SW 1271 (cell line): ENCODE measurements around the gene HYAL2.
"Not testable (repeated sequence)": the region's sequence is repeated elsewhere in the genome, so short reads cannot be mapped to it uniquely, and the experiment has no call there.

Experiments
- DNase-seq, 2 experiments: peaks; one replicate each; lab custom pipeline; 2025; lab: John Stamatoyannopoulos, UW

Gene HYAL2

DNA sequence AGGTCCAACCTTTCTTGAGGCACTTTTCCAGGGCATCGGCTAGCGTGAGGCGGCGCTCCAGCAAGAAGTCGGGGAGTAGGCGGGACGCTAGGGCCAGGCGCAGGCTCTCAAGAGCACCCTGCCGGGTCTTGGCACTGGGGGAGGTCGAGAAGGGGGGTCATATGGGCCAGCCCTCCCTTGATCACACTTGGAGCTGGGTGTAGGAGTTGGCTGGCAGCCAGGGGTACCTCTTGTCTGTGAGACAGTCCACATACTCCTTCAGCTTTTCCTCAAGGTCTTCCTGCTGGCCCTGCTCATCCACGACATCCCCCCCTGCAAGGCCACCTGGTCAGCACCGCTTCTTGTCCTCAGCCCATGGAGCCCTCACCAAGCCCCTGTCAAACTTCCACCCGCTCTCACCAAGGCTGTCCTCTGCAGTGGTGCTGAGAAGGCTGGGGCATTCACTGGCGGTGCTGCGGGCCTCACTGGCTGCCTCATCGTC lies 32.3 kb downstream of the HYAL2 start:
- no peak for DNase-seq

DNA sequence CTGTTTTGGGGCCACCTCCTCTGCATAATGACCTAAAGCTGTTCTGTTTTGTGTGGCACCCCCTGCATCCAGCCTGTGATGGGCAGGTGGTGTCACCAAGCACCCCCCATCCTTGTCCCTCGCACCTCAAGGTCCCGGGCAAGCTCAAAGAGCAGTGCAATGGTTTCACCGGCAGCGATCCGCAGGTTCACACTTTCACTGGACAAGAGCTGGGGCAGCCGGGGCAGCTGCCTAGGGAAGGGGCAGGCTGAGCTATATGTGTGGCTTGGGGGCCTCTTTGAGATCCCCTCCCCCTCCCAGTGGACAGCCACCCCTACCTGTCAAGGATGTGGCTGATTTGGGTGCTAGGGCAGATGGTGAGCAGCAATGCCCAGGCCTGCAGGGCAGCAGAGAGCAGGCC lies 33.4 kb downstream of the HYAL2 start:
- DNase-seq = no peak

DNA sequence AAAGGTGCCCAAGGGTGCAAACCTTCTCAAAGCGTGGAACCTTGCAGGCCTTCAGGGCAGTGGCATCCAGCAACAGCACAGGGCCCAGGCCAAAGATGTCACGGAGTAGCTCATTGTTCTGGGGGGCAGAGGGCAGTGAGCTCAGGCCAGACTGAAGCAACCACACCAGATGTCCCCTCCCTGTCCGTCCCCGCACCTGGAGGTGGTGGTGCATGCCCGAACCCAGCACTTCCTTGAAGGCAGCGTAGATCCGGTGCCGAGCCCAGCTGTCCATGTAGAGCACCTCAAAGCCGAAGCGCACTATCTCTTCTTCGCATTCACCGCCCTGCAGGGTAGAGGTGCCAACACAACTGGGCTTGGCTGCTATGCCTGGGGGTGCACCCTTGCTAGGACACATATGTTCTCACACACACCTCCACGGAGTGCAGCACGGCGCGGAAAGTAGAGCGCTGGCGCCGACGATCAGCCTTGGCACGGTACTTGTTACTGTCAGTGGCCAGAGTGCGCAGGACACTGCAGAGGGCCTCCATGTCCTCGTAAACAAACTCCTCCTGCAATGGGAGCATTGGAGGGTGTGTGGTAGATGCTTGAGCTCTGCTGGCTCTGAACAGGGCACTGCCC lies 34.0 kb downstream of the HYAL2 start:
- no peak for DNase-seq

GRCh38 chr3:50287262-50287661 lies 35.3 kb downstream of the HYAL2 start:
- no peak for DNase-seq

GRCh38 chr3:50286322-50287227 lies 36.0 kb downstream of the HYAL2 start:
- DNase-seq = no peak

GRCh38 chr3:50284121-50284520 lies 38.4 kb downstream of the HYAL2 start:
- DNase-seq = not testable (repeated sequence)

DNA sequence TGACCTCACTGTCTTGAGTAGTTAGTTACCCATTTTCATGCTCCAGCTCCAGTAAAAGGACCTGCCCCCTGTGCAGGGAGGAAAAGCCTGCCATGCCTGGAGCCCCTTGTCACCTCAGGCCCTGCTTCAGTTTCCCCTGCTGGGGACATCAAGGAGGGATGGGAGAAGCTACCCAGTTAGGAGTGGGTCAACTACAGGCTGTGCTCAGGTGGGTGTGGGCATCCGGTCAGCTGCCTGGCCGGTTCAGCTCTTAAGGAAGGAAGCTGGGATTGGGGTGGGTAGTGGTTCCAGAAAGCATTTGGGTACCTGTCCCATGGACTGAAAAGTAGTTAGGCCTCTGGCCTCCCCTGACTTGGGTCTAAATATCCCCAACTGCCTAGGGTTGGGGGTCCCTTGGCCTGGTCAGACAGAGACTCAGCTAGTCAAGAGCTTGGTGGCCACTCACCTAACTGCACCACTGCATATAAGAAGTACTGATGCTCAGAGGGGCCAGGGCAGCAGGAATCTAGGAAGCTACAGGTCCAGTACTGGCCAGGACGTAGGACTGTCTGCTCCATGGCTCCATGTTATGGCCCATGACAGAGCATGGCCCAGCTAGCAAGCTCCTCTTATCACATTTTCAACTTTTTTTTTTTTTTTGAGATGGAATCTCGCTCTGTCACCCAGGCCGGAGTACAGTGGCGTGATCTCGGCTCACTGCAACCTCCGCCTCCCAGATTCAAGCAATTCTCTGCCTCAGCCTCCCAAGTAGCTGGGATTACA lies 43.1 kb downstream of the HYAL2 start:
- DNase-seq = no peak

GRCh38 chr3:50278880-50279224 lies 43.7 kb downstream of the HYAL2 start, which contains the start of gene LSMEM2:
Gene LSMEM2, plus strand, starts transcription at chr3:50279087. Its CDS starts 27 bp downstream, at chr3:50279114.
- no peak for DNase-seq

DNA sequence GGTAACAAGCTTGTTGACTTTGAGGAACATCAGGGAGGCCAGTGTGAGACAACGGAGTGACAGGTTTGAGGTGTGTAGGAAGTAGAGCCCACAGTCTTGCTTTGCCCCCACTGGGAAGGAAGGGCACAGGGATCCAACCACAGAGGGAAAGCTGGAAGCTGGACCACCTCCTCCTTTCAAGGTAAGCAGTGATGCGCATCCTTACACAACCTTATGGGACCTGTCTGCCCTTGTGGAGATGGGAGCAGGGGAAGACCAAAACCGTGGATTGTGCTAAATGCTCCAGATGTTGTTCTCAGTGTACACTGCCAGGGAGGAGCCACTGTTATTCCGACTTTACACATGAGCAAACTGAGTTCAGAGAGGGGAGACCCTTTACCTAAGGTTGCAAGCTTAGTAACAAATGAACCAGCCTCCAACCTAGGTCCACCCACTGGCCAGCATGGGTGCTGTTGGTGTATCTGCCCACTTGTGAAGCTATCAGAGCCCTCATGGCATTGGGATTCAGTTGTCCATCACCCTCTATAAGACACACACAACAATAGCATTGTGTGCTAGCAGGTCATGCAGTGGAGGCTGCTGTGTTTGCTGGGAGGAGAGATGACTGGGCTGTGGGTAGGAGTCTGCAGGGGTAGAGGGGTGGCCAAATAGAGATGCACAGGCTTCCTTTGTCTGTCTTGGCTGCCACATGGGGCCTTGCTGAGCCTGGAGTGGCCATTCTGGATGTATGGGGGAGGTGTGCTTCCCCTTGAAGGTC lies 44.2 kb downstream of the HYAL2 start:
- no peak for DNase-seq

GRCh38 chr3:50276762-50277101 lies 45.8 kb downstream of the HYAL2 start:
- DNase-seq = no peak

- no peak for DNase-seq
Measured at GRCh38 chr3:50275996-50276761, 46.4 kb downstream of the HYAL2 start.

DNA sequence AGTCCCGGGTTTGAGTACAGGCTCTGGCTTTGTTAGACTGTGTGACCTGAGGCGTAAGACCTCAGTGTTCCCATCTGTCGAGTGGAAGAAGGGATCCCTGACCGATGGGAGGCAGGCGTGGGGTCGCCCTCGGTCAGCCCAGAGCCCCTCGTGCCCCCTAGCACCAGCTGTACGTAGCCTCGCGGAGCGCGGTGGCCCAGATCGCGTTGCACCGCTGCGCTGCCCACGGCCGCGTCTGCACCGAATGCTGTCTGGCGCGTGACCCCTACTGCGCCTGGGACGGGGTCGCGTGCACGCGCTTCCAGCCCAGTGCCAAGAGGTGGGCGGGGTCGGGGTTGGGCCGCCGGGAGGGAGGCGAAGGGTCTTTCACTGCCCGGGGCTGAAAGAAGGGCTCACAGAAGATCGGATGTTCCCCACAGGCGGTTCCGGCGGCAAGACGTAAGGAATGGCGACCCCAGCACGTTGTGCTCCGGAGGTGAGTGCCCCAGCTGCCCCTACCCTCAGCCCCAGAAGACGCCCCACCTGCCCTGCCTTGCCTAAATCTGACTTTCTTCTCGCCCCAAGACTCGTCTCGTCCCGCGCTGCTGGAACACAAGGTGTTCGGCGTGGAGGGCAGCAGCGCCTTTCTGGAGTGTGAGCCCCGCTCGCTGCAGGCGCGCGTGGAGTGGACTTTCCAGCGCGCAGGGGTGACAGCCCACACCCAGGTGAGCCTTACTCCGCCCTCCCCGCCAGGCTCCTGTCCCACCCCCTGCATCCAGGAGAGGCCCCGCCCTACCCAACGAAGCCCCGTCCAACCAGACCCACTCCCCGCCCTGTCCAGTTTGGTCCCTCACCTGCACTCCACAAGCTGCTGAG lies 47.2 kb downstream of the HYAL2 start:
- no peak for DNase-seq

DNA sequence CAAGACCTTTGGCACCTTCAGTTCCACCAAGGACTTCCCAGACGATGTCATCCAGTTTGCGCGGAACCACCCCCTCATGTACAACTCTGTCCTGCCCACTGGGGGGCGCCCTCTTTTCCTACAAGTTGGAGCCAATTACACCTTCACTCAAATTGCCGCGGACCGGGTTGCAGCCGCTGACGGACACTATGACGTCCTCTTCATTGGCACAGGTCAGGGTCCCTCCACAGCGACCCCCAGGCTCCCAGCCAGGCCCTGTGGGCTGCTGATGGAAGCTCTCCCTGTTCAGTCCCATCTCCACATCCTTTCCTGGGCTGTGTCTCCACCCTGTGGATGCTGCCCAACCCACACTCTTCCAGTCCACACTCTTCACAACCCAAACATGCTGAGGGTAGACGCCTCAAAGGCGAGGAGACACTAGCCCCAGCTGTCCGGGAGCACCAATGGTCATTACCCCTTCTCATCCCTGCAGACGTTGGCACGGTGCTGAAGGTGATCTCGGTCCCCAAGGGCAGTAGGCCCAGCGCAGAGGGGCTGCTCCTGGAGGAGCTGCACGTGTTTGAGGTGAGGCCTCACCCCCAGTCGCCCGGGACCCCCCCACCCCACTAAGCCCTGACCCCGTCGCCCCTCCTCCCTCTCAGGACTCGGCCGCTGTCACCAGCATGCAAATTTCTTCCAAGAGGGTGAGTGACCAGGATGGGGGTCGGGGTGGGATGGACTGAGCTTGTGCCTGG lies 48.0 kb downstream of the HYAL2 start:
- DNase-seq = peak; percentile 27 to 56

- DNase-seq = no peak
Measured at GRCh38 chr3:50273689-50274065, 48.9 kb downstream of the HYAL2 start.

DNA sequence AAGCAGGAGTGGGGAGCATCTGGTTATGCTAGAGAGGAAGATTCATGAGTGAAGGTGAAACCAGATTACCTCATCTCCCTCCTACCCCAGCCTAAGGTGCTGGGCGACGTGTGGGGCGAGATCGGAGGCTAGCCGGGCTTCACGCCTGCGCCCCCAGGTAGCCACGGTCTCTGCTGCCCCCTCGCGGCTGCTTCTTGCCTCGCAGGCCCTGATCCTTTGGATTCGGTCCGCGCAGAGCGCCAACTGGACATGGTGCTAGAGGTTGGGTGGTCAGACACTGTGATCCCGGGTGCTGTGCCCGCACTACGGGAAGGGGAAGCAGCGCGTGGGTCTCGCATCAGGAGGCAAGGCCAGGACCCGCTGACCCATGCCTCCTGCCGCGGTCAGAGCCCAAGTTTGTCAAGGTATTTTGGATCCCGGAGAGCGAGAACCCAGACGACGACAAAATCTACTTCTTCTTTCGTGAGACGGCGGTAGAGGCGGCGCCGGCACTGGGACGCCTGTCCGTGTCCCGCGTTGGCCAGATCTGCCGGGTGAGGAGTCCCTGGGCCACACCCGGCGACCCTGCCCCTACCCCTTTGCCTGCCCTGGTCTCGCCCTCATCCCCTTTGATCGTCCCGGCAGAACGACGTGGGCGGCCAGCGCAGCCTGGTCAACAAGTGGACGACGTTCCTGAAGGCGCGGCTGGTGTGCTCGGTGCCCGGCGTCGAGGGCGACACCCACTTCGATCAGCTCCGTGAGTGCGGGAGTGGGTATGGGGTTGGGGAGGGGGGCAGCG lies 49.4 kb downstream of the HYAL2 start:
- peak in 1 of 2 experiments; percentile 43 for DNase-seq

DNA sequence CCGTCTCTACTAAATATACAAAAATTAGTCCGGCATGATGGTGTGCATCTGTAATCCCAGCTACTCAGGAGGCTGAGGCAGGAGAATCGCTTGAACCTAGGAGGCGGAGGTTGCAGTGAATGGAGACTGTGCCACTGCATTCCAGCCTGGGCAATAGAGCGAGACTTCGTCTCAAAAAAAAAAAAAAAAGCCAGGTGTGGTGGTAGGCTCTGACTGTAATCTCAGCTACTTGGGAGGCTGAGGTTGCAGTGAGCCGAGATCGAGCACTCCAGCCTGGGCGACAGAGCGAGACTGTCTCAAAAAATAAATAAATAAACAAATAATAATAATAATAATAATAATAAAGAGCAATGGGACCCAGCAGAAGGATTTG lies 50.0 kb downstream of the HYAL2 start:
- not testable (repeated sequence) for DNase-seq

- DNase-seq = no peak
Measured at GRCh38 chr3:50271314-50271936, 51.1 kb downstream of the HYAL2 start.
